H1 (cell line): ENCODE data around the gene CDH18. TPM values are rescaled to one million over a fixed set of nuclear protein-coding genes. Genes with fewer than 3 reads are reported as not detected.

Experiments
- CTCF ChIA-PET: fragments of 300-600 bp; sonication (Branson Sonifier 250); formaldehyde crosslinking; loops from one replicate; lab custom pipeline; 2021; ENCODE audit not compliant: partially characterized antibody; lab: Charles Lee
- POLR2A ChIA-PET: fragments of 300-600 bp; sonication (Branson Sonifier 250); formaldehyde crosslinking; loops from one replicate; lab custom pipeline; 2021; ENCODE audit warnings: inconsistent platforms; ENCODE audit not compliant: partially characterized antibody; lab: Charles Lee
- DNase-seq, 2 experiments: peaks; one replicate each; pipeline versions ENCODE4 v3.0.0 to v3.0.0-alpha.2; 2010 to 2022; ENCODE audit warnings: low spot score in 2 of 2, low read depth in 1 of 2, mixed read lengths in 1 of 2
- FAIRE-seq: peaks from 2 replicates; lab custom pipeline; 2011; peaks lifted over from hg19 to GRCh38; lab: Jason Lieb, UNC
- H2AFZ ChIP-seq: 2 replicates; pipeline ENCODE4 v1.8.1; 2012; ENCODE audit warnings: low read length, inconsistent platforms
- H2AK5ac ChIP-seq: 2 replicates; pipeline ENCODE4 v1.6.1; 2013; ENCODE audit warnings: low read depth, low read length
- H2BK120ac ChIP-seq: replicated peaks from 2 replicates; pipeline ENCODE3; 2013; ENCODE audit warnings: low read depth, low read length, inconsistent platforms
- H2BK12ac ChIP-seq: 2 replicates; pipeline ENCODE4 v1.6.1; 2013; ENCODE audit warnings: low read depth, low read length
- H2BK15ac ChIP-seq: 2 replicates; pipeline ENCODE4 v1.6.1; 2013; ENCODE audit warnings: low read length
- H2BK20ac ChIP-seq: 2 replicates; pipeline ENCODE4 v1.6.1; 2013; ENCODE audit warnings: low read length
- H2BK5ac ChIP-seq: 2 replicates; pipeline ENCODE4 v1.6.1; 2013; ENCODE audit warnings: low read depth, low read length
- H3K14ac ChIP-seq: 2 replicates; pipeline ENCODE4 v1.6.1; 2013; ENCODE audit warnings: inconsistent platforms; ENCODE audit not compliant: insufficient read length
- H3K18ac ChIP-seq: 2 replicates; pipeline ENCODE4 v1.6.1; 2013; ENCODE audit warnings: low read length; ENCODE audit errors: extremely low read depth
- H3K23ac ChIP-seq: 2 replicates; pipeline ENCODE4 v1.6.1; 2013; ENCODE audit warnings: inconsistent platforms; ENCODE audit not compliant: insufficient read length
- H3K23me2 ChIP-seq: 2 replicates; pipeline ENCODE4 v1.6.1; 2013; ENCODE audit warnings: low read depth, low read length
- H3K27ac ChIP-seq: 2 replicates; pipeline ENCODE4 v1.6.1; 2011; ENCODE audit warnings: low read depth, low read length, inconsistent platforms
- H3K27me3 ChIP-seq, 4 experiments: replicated peaks in 1 of 4; 1 replicate in 1 of 4; 2 replicates in 3 of 4; pipeline versions ENCODE4 v1.6.1 to v1.8.1; 2011 to 2013; ENCODE audit warnings: low read length in 3 of 4, mild to moderate bottlenecking in 3 of 4, inconsistent platforms in 2 of 4, mixed read lengths in 2 of 4, moderate library complexity in 1 of 4; ENCODE audit not compliant: control insufficient read depth in 3 of 4, insufficient read depth in 3 of 4; ENCODE audit errors: extremely low read depth in 1 of 4
- H3K36me3 ChIP-seq, 4 experiments: 2 replicates each; pipeline versions ENCODE4 v1.6.1 to v1.8.1; 2011 to 2013; ENCODE audit warnings: mild to moderate bottlenecking in 4 of 4, low read length in 3 of 4, moderate library complexity in 2 of 4, control low read depth in 1 of 4, inconsistent platforms in 1 of 4; ENCODE audit not compliant: insufficient read depth in 4 of 4, control insufficient read depth in 2 of 4
- H3K4ac ChIP-seq: replicated peaks from 2 replicates; pipeline ENCODE3; 2013; ENCODE audit warnings: low read length, low read depth, mixed read lengths, inconsistent platforms; ENCODE audit not compliant: insufficient read length
- H3K4me1 ChIP-seq, 4 experiments: replicated peaks in 1 of 4; 1 replicate in 1 of 4; 2 replicates in 3 of 4; pipeline versions ENCODE4 v1.6.1 to v1.8.1; 2011 to 2013; ENCODE audit warnings: low read length in 3 of 4, inconsistent platforms in 2 of 4, mixed read lengths in 1 of 4; ENCODE audit not compliant: insufficient read depth in 4 of 4, control insufficient read depth in 3 of 4
- H3K4me2 ChIP-seq, 2 experiments: 2 replicates each; pipeline versions ENCODE4 v1.6.1 to v1.8.1; 2011 to 2013; ENCODE audit warnings: low read depth in 2 of 2, low read length in 2 of 2, control low read depth in 1 of 2, inconsistent platforms in 1 of 2, mild to moderate bottlenecking in 1 of 2; ENCODE audit not compliant: insufficient read depth in 1 of 2
- H3K4me3 ChIP-seq, 4 experiments: fragments of 200-600, 300-600 bp in 1 of 4; sonication (generic), shearing (Covaris generic), sonication (Bioruptor Twin) in 1 of 4; 2 replicates each; pipeline versions ENCODE4 v1.5.1 to v1.8.1; 2011 to 2016; ENCODE audit warnings: low read length in 4 of 4, low read depth in 3 of 4, control low read depth in 2 of 4, inconsistent platforms in 2 of 4, mild to moderate bottlenecking in 2 of 4, mixed read lengths in 1 of 4, moderate library complexity in 1 of 4; ENCODE audit not compliant: insufficient read depth in 2 of 4; ENCODE audit errors: extremely low read depth in 1 of 4
- H3K56ac ChIP-seq: replicated peaks from 2 replicates; pipeline ENCODE3; 2013; ENCODE audit warnings: low read depth, mild to moderate bottlenecking, mixed read lengths, low read length, inconsistent platforms; ENCODE audit not compliant: insufficient read length
- H3K79me1 ChIP-seq: 2 replicates; pipeline ENCODE4 v1.6.1; 2013; ENCODE audit warnings: low read depth, low read length, control low read depth
- H3K79me2 ChIP-seq, 2 experiments: 2 replicates each; pipeline versions ENCODE4 v1.6.1 to v1.8.1; 2012 to 2013; ENCODE audit warnings: low read length in 2 of 2, mild to moderate bottlenecking in 2 of 2, inconsistent platforms in 1 of 2; ENCODE audit not compliant: insufficient read depth in 2 of 2, control insufficient read depth in 1 of 2
- H3K9ac ChIP-seq, 4 experiments: replicated peaks in 1 of 4; 1 replicate in 1 of 4; 2 replicates in 3 of 4; pipeline versions ENCODE4 v1.6.1 to v1.8.1; 2011 to 2013; ENCODE audit warnings: low read depth in 3 of 4, low read length in 3 of 4, control low read depth in 2 of 4, mild to moderate bottlenecking in 2 of 4, moderate library complexity in 2 of 4, inconsistent platforms in 1 of 4; ENCODE audit errors: extremely low read depth in 1 of 4
- H3K9me3 ChIP-seq, 2 experiments: 2 replicates each; pipeline versions ENCODE4 v1.6.1 to v1.8.1; 2012 to 2013; ENCODE audit warnings: mild to moderate bottlenecking in 2 of 2, moderate library complexity in 2 of 2, control low read depth in 1 of 2, inconsistent platforms in 1 of 2, low read depth in 1 of 2, low read length in 1 of 2, mixed read lengths in 1 of 2; ENCODE audit not compliant: insufficient read depth in 2 of 2
- H4K20me1 ChIP-seq, 2 experiments: replicated peaks in 1 of 2; 2 replicates each; pipeline versions ENCODE3 to v1.8.1; 2011 to 2013; ENCODE audit warnings: inconsistent platforms in 2 of 2, low read length in 2 of 2, mild to moderate bottlenecking in 1 of 2; ENCODE audit not compliant: insufficient read depth in 2 of 2, control insufficient read depth in 1 of 2
- H4K5ac ChIP-seq: 2 replicates; pipeline ENCODE4 v1.6.1; 2013; ENCODE audit warnings: low read length, low read depth, mixed read lengths, inconsistent platforms; ENCODE audit not compliant: insufficient read length
- H4K8ac ChIP-seq: 2 replicates; pipeline ENCODE4 v1.8.0; 2013; ENCODE audit warnings: mild to moderate bottlenecking, moderate library complexity, low read length, inconsistent platforms; ENCODE audit not compliant: insufficient read depth; ENCODE audit errors: extremely low read depth
- H4K91ac ChIP-seq: replicated peaks from 2 replicates; pipeline ENCODE3; 2013; ENCODE audit warnings: low read length, mixed read lengths, inconsistent platforms; ENCODE audit not compliant: insufficient read length
- EZH2 ChIP-seq: fragments of 200-600 bp; sonication (generic); IDR thresholded peaks from 2 replicates; pipeline ENCODE4 v1.7.1; 2012; ENCODE audit warnings: low read depth, mild to moderate bottlenecking, moderate library complexity, low read length, inconsistent platforms; ENCODE audit not compliant: severe bottlenecking
- KDM4A ChIP-seq: IDR thresholded peaks from one replicate; pipeline ENCODE4 v1.7.1; 2012; ENCODE audit warnings: low read depth, mild to moderate bottlenecking, moderate library complexity, low read length, inconsistent platforms; ENCODE audit not compliant: severe bottlenecking
- KDM5A ChIP-seq: fragments of 200-600 bp; IDR thresholded peaks from 2 replicates; pipeline ENCODE4 v1.7.1; 2012; ENCODE audit warnings: mild to moderate bottlenecking, low read length, inconsistent platforms, mixed read lengths
- NRF1 ChIP-seq: IDR thresholded peaks from 2 replicates; pipeline ENCODE4 v1.6.1; 2011; ENCODE audit warnings: mild to moderate bottlenecking, low read depth, low read length, improper control_type of control experiment
- SP1 ChIP-seq: IDR thresholded peaks from 2 replicates; pipeline ENCODE4 v1.6.1; 2011; ENCODE audit warnings: low read depth, low read length
- WGBS, 2 experiments: shearing (Covaris generic) in 1 of 2; methylation state at CpG; one replicate each; pipeline versions ENCODE4 v1.1.6 to v1.1.7; 2013 to 2015; ENCODE audit warnings: low lambda C conversion rate in 2 of 2, mixed read lengths in 2 of 2, inconsistent platforms in 1 of 2, low coverage in 1 of 2, missing lambda C conversion rate in 1 of 2; ENCODE audit not compliant: insufficient replicate concordance in 2 of 2, insufficient coverage in 1 of 2, insufficient read length in 1 of 2; ENCODE audit errors: extremely low coverage in 1 of 2, missing lambda C conversion rate in 1 of 2; 5-methylcytosine and 5-hydroxymethylcytosine counted together
- polyA plus RNA-seq, 7 experiments: library from polyadenylated mRNA; depleted of rRNA in 3 of 7; stranded (reverse) in 5 of 7; unstranded in 2 of 7; fragments of >200 nt in 5 of 7; fragments of 200-250 nt in 2 of 7; gene quantifications; 1 replicate in 5 of 7; 2 replicates in 1 of 7; 4 replicates in 1 of 7; pipeline versions ENCODE4 v1.2.1 to v1.2.3, GENCODE V29; 2011 to 2013; ENCODE audit warnings: missing spikeins in 2 of 7, mixed read lengths in 2 of 7
- total RNA-seq: library from RNA; stranded (reverse); fragmentation: NEBNext Ultra II Directional; extraction: Animal tissue kit (Norgen Biotek cat#: 25700); gene quantifications from 2 replicates; pipeline ENCODE4 v1.2.1, GENCODE V29; 2021

CDH18 gene
- total and polyA plus RNA-seq, 2 of the 8 experiments (the other 6 are each of a cell fraction or from before 2014, with no cell fraction given), result 0.30 to 0.32 TPM

DNA sequence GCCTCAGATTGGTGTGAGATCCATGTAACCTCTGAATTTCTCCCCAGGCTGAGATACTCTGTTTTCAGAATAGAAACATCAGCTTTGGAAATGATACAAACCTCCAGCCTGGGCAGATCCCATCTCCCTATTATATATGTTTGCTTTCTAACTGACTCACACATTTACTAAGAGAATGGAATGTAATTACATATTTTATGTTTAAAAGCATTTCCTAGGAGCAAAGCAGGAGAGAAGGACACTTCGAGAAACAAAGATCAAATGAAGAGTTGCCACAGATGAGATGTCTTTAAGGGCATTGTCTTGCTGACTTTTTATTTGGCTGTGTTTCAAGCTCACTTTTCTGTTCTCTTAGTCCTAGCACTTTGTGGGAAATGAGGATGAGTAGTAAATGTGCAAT lies 96.3 kb downstream of the CDH18 start:
- H3K27me3 ChIP-seq, result no peaks in the 10 kb centered on the region
- H3K23ac ChIP-seq, result no peak overlapping the region
- no peak overlapping the region for H4K91ac ChIP-seq
- no peak for TF ChIP-seq KDM5A
- TF ChIP-seq EZH2, result no peak
- no peak for TF ChIP-seq SP1
- no peak for TF ChIP-seq KDM4A
- no peak for TF ChIP-seq NRF1
- H3K4ac ChIP-seq, result no peak overlapping the region
- no peaks in the 10 kb centered on the region for H3K79me1 ChIP-seq
- DNase-seq (no peak), FAIRE-seq (no peak)
- no peak overlapping the region for H2BK12ac ChIP-seq
- H3K23me2 ChIP-seq, result no peaks in the 10 kb centered on the region
- no peak overlapping the region for H3K27ac ChIP-seq
- H2BK20ac ChIP-seq, result no peak overlapping the region
- POLR2A ChIA-PET, result interaction anchor here (0.6 kb wide), 1 partner anchor 11 kb away, joined by 3 read pairs; no protein-coding TSS in a partner anchor
- no peak overlapping the region for H2BK15ac ChIP-seq
- H3K79me2 ChIP-seq, result no peaks in the 10 kb centered on the region
- H4K20me1 ChIP-seq, result no peaks in the 10 kb centered on the region
- H3K56ac ChIP-seq, result no peak overlapping the region
- no peak overlapping the region for H2BK120ac ChIP-seq
- 87% methylated on average over 1 of the region's 1 CpG; no CpG with 5 or more reads in 1 of the 2 experiments for WGBS, 2 experiments
- H3K4me3 ChIP-seq, result no peak overlapping the region
- no peak overlapping the region for H4K8ac ChIP-seq
- no peaks in the 10 kb centered on the region for H3K9me3 ChIP-seq
- no peak overlapping the region for H2AK5ac ChIP-seq
- no peak overlapping the region for H2BK5ac ChIP-seq
- H4K5ac ChIP-seq, result no peak overlapping the region
- no peaks in the 10 kb centered on the region for H3K36me3 ChIP-seq
- H2AFZ ChIP-seq, result no peak overlapping the region
- no peak overlapping the region for H3K9ac ChIP-seq
- H3K4me2 ChIP-seq, result no peak overlapping the region
- no peak overlapping the region for H3K18ac ChIP-seq
- CTCF ChIA-PET, result interaction anchor here (0.9 kb wide), 1 partner anchor 529 kb away, joined by 3 read pairs; no protein-coding TSS in a partner anchor
- no peaks in the 10 kb centered on the region for H3K4me1 ChIP-seq
- no peak overlapping the region for H3K14ac ChIP-seq
